HG03045 (cell line): Measurements from ENCODE around the gene MALSU1.
"Not testable (repeated sequence)": the region's sequence is repeated elsewhere in the genome, so short reads cannot be mapped to it uniquely, and the experiment has no call there.

ENCODE experiments used
- ATAC-seq: cut with Tn5 transposase; IDR thresholded peaks from one replicate; pipeline ENCODE4 v1.9.1; 2021; ENCODE audit warnings: mild to moderate bottlenecking, moderate library complexity; ENCODE audit not compliant: unreplicated experiment

MALSU1 gene

DNA sequence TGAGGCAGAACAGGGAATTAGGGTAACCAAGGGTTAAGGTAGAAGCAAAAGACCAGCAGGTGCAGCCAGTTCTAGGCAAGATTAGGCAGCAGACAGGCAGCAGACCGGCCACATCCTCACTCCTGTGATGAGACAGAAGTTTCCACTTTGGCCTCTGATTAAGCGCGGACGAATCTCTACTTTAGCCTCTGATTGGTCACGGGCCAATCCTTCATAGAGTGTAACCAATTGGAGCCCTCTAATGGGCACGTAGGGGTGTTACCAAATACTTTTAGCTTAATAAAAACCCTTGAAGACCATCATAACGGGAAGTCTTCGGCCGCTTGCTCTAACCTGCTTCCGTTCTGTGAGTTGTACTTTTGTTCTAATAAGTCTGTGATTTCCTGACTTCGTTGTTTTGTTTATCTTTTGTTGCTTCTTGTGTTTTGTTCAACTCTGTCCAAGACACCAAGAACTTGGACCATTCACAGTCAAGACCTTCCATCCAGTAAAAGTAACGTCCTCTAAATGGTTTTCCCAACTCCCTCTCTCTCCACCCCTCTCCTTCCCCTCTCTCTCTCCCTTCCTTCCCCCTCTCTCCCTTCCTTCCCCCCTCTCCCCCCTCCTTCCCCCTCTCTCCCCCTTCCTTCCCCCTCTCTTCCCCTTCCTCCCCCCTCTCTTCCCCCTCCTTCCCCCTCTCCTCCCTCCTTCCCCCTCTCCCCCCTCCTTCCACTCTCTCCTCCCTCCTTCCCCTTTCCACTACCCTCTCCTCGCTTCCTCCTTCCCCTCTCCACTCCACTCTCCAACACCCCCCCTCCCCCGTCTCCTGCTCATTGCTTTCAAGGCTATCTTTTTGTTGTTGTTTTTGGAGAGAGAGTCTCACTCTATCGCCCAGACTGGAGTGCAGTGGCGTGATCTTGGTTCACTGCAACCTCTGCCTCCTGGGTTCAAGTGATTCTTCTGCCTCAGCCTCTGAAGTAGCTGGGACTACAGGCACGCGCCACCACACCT, 13.2 kb upstream of the MALSU1 start:
- ATAC-seq = no peak

GRCh38 chr7:23287612-23288011, 11.5 kb upstream of the MALSU1 start:
- ATAC-seq = no peak

- no peak for ATAC-seq
These were observed 8.1 kb upstream of the MALSU1 start for GRCh38 chr7:23290993-23291392.

GRCh38 chr7:23291957-23292560, 7.1 kb upstream of the MALSU1 start:
- no peak for ATAC-seq

GRCh38 chr7:23292623-23293022, 6.5 kb upstream of the MALSU1 start:
- ATAC-seq = no peak

DNA sequence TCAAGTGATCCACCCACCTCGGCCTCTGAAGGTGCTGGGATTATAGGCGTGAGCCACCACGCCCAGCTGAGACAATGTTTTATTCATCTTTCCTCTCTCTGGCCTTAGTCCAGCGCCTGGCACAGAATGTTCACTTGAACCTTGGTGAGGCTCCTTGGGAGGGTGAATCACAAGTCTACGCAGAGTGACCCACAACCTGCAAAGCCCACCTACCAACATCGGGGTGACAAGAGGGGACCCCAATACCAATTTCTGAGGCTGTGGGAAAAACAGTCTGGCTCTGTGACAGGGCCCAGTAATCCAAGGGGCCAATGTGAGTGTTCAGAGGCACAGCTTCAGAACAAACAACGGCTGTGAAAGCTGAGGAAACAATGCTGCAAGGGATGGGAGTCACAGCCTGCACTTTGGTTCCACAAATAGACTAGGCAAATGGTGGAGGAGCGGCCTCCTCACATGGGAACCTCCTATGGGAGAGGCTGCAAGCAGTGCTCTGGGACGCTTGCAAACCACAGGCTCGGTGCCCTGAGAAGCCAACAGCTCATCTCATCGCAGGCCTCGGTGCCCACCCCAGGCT, 5.6 kb upstream of the MALSU1 start:
- no peak for ATAC-seq

DNA sequence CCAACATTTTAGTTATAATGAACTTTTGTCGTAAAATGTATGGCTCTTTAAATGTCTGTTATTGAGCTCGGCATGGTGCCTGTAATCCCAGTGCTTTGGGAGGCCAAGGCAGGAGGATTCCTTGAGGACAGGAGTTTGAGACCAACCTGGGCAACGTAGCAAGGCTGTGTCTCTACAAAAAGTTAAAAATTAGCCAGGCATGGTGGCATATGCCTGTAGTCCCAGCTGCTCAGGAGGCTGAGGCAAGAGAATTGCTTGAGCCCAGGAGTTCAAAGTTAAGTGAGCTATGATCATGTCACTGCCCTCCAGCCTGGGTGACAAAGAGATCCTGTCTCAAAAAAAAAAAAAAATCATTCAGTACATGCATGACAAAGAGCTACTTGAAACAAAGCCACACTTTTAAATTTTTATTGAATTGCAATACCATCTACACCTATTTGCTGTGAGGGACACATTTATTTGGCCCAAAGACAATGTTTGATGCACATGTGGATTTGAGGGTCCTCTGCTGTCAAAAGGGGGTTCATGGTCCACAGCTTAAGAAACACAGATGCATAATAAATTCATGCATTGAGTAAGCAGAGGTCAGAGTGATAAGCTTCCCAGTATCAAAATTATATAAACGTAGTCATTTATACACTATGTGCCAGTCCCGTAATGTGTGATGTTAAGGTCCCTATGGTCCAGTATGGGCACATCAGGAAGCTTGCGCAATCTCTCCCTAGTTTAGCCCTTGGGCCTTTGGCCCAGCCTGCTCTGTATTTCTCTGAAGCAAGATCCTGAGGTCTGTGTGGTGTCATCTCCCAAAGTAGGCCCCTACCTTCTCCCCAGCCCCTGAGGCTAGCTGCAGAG, 4.4 kb upstream of the MALSU1 start:
- ATAC-seq = no peak

DNA sequence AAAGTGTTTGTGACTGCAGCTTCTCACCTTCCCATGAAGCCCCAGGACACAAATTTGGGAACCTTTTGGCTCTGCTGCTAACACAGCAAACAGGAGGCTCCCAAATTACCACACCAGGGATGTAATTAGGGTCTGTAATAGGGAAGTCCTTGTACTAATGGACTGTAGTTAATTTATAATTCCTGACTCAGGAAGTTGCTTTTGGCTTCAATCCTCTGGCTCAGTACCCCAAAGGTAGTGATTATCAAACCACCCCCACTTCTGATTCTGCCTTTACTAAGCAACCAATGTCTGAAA, 3.8 kb upstream of the MALSU1 start:
- no peak for ATAC-seq

DNA sequence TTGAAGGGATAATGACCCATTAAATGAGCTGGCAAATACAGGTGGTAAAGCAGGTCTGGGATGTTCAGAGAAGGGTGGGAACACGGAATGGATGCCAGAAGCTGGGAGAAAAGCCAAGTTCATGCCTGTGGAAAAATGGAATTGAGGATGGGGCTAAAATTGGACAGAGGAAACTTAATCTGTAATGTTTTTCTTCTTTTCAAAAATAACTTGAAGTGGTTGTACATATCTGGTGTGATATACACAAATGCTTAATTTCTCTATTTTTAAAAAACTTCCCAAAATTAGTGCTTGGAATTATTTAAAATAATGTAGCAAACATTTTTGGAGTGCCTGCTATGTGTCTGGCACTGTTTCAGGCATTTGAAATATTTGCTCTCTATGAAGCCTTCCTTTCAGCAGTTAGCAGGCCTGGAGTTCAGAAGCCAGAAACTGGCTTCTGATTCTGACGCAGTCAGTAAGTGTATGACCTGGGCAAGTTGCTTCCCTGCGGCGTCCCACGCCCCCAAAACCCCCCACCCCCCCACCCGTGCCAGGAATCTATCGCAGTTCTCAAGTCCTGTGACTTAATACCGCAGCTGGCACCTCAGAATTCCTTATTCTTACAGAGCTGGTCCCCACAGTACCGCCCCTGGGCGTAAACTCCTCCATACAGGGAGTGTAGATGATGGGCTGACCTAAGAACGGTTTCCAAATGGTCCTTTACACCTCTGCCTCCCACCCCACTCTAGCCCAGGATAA, 828 bp upstream of the MALSU1 start:
- no peak for ATAC-seq

- no peak for ATAC-seq
These were observed 696 bp downstream of the MALSU1 start for GRCh38 chr7:23299770-23300300.

GRCh38 chr7:23306936-23307521, 7.9 kb downstream of the MALSU1 start:
- ATAC-seq = no peak

GRCh38 chr7:23308754-23309153, 9.6 kb downstream of the MALSU1 start:
- ATAC-seq = no peak

DNA sequence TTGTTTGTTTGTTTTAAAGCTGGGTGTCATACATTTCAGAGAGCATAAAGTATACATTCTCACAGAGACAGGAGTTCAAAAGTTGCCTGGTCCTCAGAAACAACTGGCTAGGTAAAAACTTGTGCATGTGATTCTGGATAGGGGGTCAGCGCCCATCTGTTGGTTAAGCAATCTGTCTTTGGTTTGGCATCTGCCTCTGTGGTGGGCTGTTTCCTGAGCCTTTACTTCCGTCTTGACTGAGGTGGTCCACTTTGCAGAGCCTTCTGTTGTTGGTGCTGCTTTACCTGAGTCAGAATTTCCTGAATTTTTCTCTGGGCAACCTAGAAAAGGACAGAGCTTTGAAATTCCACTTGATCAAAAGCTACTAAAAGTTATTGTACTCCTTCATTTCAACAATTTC, 13.0 kb downstream of the MALSU1 start:
- ATAC-seq = not testable (repeated sequence)

GRCh38 chr7:23315366-23315765, 16.2 kb downstream of the MALSU1 start:
- ATAC-seq = no peak

DNA sequence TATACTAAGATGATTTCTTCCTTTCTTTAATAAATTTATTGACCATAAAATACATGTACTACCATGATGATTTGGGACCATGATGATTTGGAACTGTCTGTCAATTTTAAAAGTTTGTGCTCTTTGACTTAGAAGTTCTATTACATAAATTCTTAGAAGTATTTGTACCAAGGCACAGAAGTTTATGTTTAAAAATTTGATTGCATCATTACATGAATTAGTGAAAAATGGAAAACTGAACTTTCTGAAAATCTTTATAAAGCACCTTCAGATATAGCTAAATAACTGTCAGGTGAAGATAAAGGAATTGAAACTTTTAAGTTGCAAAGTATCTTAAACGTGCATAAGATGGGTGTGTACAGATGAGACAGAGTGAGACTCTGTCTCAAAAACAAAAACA, 32.0 kb downstream of the MALSU1 start:
- ATAC-seq = no peak

DNA sequence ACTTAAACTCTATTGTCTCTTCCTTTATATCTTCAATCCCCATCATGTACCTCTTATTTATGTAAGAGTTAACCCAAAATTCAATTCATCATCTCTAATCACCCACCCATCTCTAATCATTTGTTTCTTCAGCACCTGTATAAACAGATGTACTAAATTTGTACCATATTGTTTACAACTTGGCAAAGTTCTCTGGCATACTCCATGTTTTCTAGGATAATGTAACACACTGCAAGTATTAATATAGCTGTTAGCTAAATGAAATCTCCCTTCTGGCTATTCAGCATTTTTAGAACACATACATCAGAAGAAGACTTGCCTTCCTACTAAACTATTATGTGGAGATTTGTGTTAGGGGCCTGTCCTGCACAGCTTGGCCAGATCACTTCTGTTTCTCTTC, 33.1 kb downstream of the MALSU1 start:
- ATAC-seq = no peak

GRCh38 chr7:23332910-23333612, 33.9 kb downstream of the MALSU1 start:
- no peak for ATAC-seq

- ATAC-seq = no peak
These were observed 34.6 kb downstream of the MALSU1 start for GRCh38 chr7:23333671-23334246.

DNA sequence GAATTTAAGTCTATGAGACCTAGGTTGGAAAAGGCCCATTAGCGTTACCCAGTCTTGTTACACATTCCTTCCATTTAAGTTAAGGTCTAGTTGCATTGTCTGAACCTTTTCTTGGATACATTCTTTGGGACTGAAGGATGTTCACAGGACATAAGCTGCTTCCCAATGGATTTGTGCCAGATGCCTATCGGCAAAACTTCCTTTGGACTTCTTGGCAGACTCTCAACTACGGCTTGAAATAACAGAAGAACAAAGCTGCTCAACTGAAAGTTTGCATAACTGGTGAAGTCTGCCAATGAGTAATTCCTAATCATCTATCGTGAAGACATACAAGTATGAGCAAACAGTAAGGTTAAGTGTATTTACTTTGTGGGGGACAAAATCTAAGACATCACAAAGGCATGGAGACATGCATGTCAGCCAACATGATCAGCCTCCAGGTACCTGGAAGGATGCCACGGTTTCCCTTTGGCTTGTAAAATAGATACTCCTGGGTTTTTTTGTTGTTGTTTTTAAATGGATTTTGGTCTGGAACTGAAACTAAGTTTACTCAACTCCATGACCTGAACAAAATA, 35.4 kb downstream of the MALSU1 start:
- ATAC-seq = no peak
